Mesodermal cell (in vitro differentiated cells): Measurements from ENCODE around the gene APOL4.

Experiments
- H3K27ac ChIP-seq: 2 replicates; pipeline ENCODE4 v1.7.0; 2013; ENCODE audit warnings: mild to moderate bottlenecking, low read depth, low read length, moderate library complexity; ENCODE audit not compliant: severe bottlenecking
- H3K36me3 ChIP-seq: 2 replicates; pipeline ENCODE4 v1.7.1; 2013; ENCODE audit warnings: mild to moderate bottlenecking, low read length, moderate library complexity; ENCODE audit not compliant: control insufficient read depth, insufficient read depth
- H3K4me1 ChIP-seq: one replicate; pipeline ENCODE4 v1.7.1; 2013; ENCODE audit warnings: mild to moderate bottlenecking, low read length; ENCODE audit not compliant: insufficient read depth, control insufficient read depth, poor library complexity, severe bottlenecking
- H3K4me3 ChIP-seq: 2 replicates; pipeline ENCODE4 v1.7.0; 2013; ENCODE audit warnings: low read length, control low read depth, mild to moderate bottlenecking; ENCODE audit not compliant: insufficient read depth, poor library complexity, severe bottlenecking; ENCODE audit errors: extremely low read depth
- H3K9me3 ChIP-seq: 2 replicates; pipeline ENCODE4 v1.7.1; 2013; ENCODE audit warnings: mild to moderate bottlenecking, low read length, moderate library complexity; ENCODE audit not compliant: control insufficient read depth
- whole genome bisulfite sequencing, 2 experiments: methylation state at CpG; one replicate each; pipeline ENCODE4 v1.1.5; 2013; ENCODE audit warnings: missing lambda C conversion rate in 2 of 2; ENCODE audit not compliant: insufficient coverage in 2 of 2; 5-methylcytosine and 5-hydroxymethylcytosine counted together

Gene APOL4

GRCh38 chr22:36182857-36183256 lies 18.8 kb downstream of the APOL4 start:
- 91 to 97% methylated on average over 6 of the region's 6 CpGs for WGBS, 2 experiments
- Histone ChIP-seq H3K27ac (no peak overlapping the region), H3K36me3 (no peaks in the 10 kb centered on the region), H3K4me1 (no peaks in the 10 kb centered on the region), H3K9me3 (no peaks in the 10 kb centered on the region), H3K4me3 (no peak overlapping the region)

DNA sequence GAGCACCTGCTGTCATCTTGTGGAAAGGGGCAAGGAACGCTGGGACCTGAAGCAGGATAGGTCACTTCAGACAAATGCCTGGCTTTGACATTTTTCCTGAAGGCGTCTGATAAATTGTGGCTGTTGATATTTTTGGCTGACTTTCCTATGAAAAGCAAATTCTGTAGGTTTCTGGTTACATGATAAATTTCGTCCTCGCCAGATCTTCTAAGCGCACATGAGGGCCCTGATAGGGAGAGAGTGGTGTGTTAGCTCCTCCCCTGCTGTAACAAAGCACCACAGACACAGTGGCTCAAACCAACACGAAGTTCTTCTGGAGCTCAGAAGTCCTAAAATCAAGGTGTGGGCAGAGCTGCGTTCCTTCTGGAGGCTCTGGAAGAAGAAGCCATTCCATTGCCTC lies 19.6 kb downstream of the APOL4 start:
- no peaks in the 10 kb centered on the region for H3K4me1 ChIP-seq
- H3K4me3 ChIP-seq = no peak overlapping the region
- H3K9me3 ChIP-seq = no peaks in the 10 kb centered on the region
- 84 to 85% methylated on average over 6 to 7 of the region's 7 CpGs for WGBS, 2 experiments
- no peak overlapping the region for H3K27ac ChIP-seq
- no peaks in the 10 kb centered on the region for H3K36me3 ChIP-seq

GRCh38 chr22:36180928-36181327 lies 20.7 kb downstream of the APOL4 start:
- Histone ChIP-seq H3K4me1 (no peaks in the 10 kb centered on the region), H3K4me3 (no peak overlapping the region), H3K27ac (no peak overlapping the region), H3K9me3 (no peaks in the 10 kb centered on the region), H3K36me3 (no peaks in the 10 kb centered on the region)
- 95 to 100% methylated on average over 1 to 2 of the region's 6 CpGs for WGBS, 2 experiments

GRCh38 chr22:36180038-36180880 lies 21.4 kb downstream of the APOL4 start:
- Histone ChIP-seq H3K4me1 (no peaks in the 10 kb centered on the region), H3K27ac (no peak overlapping the region), H3K9me3 (no peaks in the 10 kb centered on the region), H3K36me3 (no peaks in the 10 kb centered on the region), H3K4me3 (no peak overlapping the region)
- 69 to 76% methylated on average over 20 of the region's 22 CpGs for WGBS, 2 experiments

GRCh38 chr22:36177160-36177559 lies 24.4 kb downstream of the APOL4 start:
- no peak overlapping the region for H3K4me3 ChIP-seq
- no peaks in the 10 kb centered on the region for H3K9me3 ChIP-seq
- H3K27ac ChIP-seq = no peak overlapping the region
- 75 to 78% methylated on average over 1 to 2 of the region's 3 CpGs for WGBS, 2 experiments
- H3K36me3 ChIP-seq = no peaks in the 10 kb centered on the region
- H3K4me1 ChIP-seq = no peaks in the 10 kb centered on the region

DNA sequence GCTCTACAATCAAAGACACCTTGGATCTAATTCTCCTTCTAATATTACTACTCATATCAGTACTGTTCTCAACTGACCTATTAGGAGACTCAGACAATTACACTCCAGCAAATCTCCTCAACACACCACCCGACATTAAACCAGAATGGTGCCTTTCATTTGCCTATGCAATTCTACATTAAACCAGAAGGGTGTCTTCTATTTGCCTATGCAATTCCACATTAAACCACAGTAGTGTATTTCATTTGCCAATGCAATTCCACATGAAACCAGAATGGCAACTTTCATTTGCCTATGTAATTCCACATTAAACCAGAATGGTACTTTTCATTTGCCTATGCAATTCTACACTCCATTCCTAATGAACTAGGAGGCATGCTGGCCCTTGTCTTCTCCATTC lies 25.7 kb downstream of the APOL4 start:
- Histone ChIP-seq H3K4me3 (no peak overlapping the region), H3K4me1 (no peaks in the 10 kb centered on the region), H3K27ac (no peak overlapping the region), H3K36me3 (no peaks in the 10 kb centered on the region), H3K9me3 (no peaks in the 10 kb centered on the region)
- WGBS, 2 experiments = 25 to 38% methylated on average over 1 of the region's 1 CpG

DNA sequence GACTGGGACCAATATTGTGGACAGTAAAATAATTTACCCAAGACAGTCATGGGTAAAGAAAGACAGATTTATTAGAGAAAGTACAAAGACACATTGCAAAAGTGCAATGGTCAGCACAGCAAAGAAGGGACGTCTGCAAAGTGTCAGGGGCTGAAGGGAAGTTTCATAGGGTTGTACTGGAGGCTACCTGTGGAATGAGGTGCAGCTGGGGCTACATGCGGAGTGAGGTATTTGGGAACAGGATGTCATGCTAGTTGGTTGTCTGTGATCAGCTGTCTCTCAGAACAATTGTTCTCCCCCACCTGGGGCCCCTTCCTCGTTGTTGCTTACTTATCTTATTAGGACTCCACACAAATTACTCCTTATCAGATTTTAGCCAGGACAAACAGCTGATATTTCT lies 29.7 kb downstream of the APOL4 start:
- H3K9me3 ChIP-seq = no peaks in the 10 kb centered on the region
- WGBS, 2 experiments = 49 to 61% methylated on average over 2 of the region's 3 CpGs
- no peak overlapping the region for H3K27ac ChIP-seq

DNA sequence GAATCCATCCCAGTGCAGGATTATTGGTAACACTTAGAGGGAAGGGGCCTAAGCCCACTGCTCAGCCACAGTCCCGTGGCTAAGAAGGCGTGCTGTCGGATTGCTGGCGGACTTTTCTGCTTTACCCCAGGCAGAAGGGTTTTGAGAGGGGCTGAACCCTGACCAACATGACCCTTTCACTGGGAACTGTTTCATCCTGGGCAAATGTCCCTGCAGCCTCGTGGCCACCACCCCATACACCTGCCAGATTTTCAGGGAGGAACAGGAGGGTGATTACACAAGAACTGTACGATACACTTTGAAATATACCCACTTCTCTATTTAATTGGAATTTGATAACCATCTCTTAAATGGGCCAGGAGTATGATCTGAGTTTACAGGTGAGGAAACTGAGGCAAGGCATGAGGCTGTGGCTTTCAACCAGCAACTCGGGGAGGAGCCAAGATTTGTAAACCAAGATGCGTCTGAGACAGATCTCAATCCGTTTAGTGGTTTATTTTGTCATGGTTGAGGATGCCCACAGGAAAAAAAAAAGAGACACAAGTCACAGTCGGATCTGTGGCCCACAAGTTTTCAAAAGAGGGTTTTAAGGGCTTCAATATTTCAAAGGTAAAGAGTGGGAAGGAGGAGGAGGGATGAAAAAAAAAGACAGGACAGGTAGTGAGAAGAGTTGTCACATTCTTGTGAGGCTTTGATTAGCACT lies 34.9 kb downstream of the APOL4 start:
- no peak overlapping the region for H3K27ac ChIP-seq
- 83 to 91% methylated on average over 7 to 8 of the region's 10 CpGs for WGBS, 2 experiments
- H3K9me3 ChIP-seq = no peaks in the 10 kb centered on the region
- no peak overlapping the region for H3K4me3 ChIP-seq
- H3K36me3 ChIP-seq = no peaks in the 10 kb centered on the region
- H3K4me1 ChIP-seq = no peaks in the 10 kb centered on the region

More for the DNA sequence above, 29.7 kb downstream of the APOL4 start:
- no peaks in the 10 kb centered on the region for H3K36me3 ChIP-seq
- H3K4me3 ChIP-seq = no peak overlapping the region
- no peaks in the 10 kb centered on the region for H3K4me1 ChIP-seq

DNA sequence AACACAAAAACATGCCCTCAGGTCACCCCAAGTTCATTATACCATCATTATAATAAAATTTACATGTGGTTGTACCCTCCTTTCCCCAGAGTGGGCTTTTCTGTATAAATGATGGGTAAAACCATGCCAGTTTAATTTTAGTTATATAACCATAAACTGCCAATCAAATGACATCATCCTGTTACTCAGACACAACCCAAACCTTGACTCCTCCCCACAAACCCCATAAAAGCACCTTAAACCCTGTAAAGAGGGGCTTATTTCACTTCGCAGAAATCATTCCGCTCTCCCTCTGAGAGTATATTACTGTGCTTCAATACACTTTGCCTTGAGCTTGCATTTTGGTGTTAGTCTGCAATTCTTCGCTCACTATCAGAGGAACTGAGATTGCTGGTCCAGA lies 35.5 kb downstream of the APOL4 start:
- Histone ChIP-seq H3K4me1 (no peaks in the 10 kb centered on the region), H3K4me3 (no peak overlapping the region), H3K27ac (no peak overlapping the region), H3K9me3 (no peaks in the 10 kb centered on the region), H3K36me3 (no peaks in the 10 kb centered on the region)
- WGBS, 2 experiments = 100% methylated on average over 2 of the region's 3 CpGs; no CpG with 5 or more reads in 1 of the 2 experiments

GRCh38 chr22:36165141-36165540 lies 36.5 kb downstream of the APOL4 start:
- Histone ChIP-seq H3K4me3 (no peak overlapping the region), H3K4me1 (no peaks in the 10 kb centered on the region), H3K36me3 (no peaks in the 10 kb centered on the region), H3K9me3 (no peaks in the 10 kb centered on the region), H3K27ac (no peak overlapping the region)
- WGBS, 2 experiments = 94 to 100% methylated on average over 2 of the region's 2 CpGs

DNA sequence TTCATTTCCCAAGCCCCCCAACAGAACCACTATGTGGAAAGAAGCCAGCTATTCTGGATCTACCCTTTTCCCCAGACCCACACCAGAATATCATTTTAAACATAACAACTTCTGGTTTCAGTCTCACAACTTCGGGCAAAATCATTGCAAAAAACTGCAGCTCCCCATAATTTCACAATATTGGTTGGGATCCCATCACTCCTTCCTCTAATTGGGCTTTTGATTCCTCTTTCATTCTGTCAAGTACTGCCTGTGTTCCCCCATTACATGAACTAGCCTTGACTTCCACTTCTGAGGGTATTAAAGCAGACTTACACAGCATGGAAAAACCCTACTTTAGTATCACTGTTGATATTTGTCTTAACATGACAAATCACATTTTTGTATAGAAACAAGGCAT lies 37.0 kb downstream of the APOL4 start:
- no peaks in the 10 kb centered on the region for H3K4me1 ChIP-seq
- no peak overlapping the region for H3K27ac ChIP-seq
- 100% methylated on average over 1 of the region's 1 CpG for WGBS, 2 experiments

More for the DNA sequence above, 37.0 kb downstream of the APOL4 start:
- no peak overlapping the region for H3K4me3 ChIP-seq
- H3K36me3 ChIP-seq = no peaks in the 10 kb centered on the region
- no peaks in the 10 kb centered on the region for H3K9me3 ChIP-seq
